Fibroblast of lung (primary cell): Measurements from ENCODE around the gene MYO1F. TPM values are rescaled to one million over a fixed set of nuclear protein-coding genes. Genes with fewer than 3 reads are reported as not detected.

Source experiments
- DNase-seq, 2 donors: peaks; one replicate each; pipeline versions ENCODE4 v3.0.0 to v3.0.0-alpha.2; 2010; ENCODE audit warnings: low read depth in 2 of 2
- H2AFZ ChIP-seq: 2 replicates; pipeline ENCODE4 v1.5.1; 2012; ENCODE audit warnings: low read length, control low read depth, inconsistent platforms
- H3K27ac ChIP-seq: 2 replicates; pipeline ENCODE4 v1.5.1; 2011; ENCODE audit warnings: low read length, control low read depth; ENCODE audit not compliant: insufficient read depth
- H3K27me3 ChIP-seq: 2 replicates; pipeline ENCODE4 v1.5.1; 2011; ENCODE audit warnings: mild to moderate bottlenecking, low read length; ENCODE audit not compliant: control insufficient read depth, insufficient read depth
- H3K36me3 ChIP-seq: 2 replicates; pipeline ENCODE4 v1.5.1; 2011; ENCODE audit warnings: low read length; ENCODE audit not compliant: control insufficient read depth, insufficient read depth
- H3K4me1 ChIP-seq: 2 replicates; pipeline ENCODE4 v1.5.1; 2011; ENCODE audit warnings: low read length; ENCODE audit not compliant: control insufficient read depth, insufficient read depth; ENCODE audit errors: extremely low read depth
- H3K4me2 ChIP-seq: 2 replicates; pipeline ENCODE4 v1.5.1; 2011; ENCODE audit warnings: low read length, control low read depth; ENCODE audit not compliant: insufficient read depth; ENCODE audit errors: extremely low read depth
- H3K4me3 ChIP-seq, 4 experiments: fragments of 200-600 bp in 1 of 4; sonication (generic) in 1 of 4; replicated peaks in 1 of 4; 2 replicates each; pipeline ENCODE4 v1.5.1; 2011 to 2016; ENCODE audit warnings: low read length in 4 of 4, low read depth in 3 of 4, mild to moderate bottlenecking in 3 of 4, control low read depth in 2 of 4, inconsistent platforms in 1 of 4, mixed read lengths in 1 of 4; ENCODE audit not compliant: insufficient read depth in 1 of 4; ENCODE audit errors: control extremely low read depth in 1 of 4
- H3K79me2 ChIP-seq: 2 replicates; pipeline ENCODE4 v1.5.1; 2012; ENCODE audit warnings: mild to moderate bottlenecking, low read length, inconsistent platforms; ENCODE audit not compliant: control insufficient read depth, insufficient read depth
- H3K9ac ChIP-seq: 2 replicates; pipeline ENCODE4 v1.5.1; 2011; ENCODE audit warnings: mild to moderate bottlenecking, low read length, control low read depth; ENCODE audit not compliant: insufficient read depth
- H3K9me3 ChIP-seq: 2 replicates; pipeline ENCODE4 v1.5.1; 2012; ENCODE audit warnings: low read depth, low read length; ENCODE audit not compliant: control insufficient read depth, insufficient read depth
- H4K20me1 ChIP-seq: 2 replicates; pipeline ENCODE4 v1.5.1; 2011; ENCODE audit warnings: low read length; ENCODE audit not compliant: control insufficient read depth, insufficient read depth; ENCODE audit errors: extremely low read depth
- CTCF ChIP-seq, 2 donors: IDR thresholded peaks in 1 of 2; conservative IDR thresholded peaks in 1 of 2; 1 replicate in 1 of 2; 2 replicates in 1 of 2; pipeline ENCODE4 v1.5.1; 2011 to 2012; ENCODE audit warnings: low read length in 2 of 2, control low read depth in 1 of 2, inconsistent platforms in 1 of 2, low read depth in 1 of 2, mild to moderate bottlenecking in 1 of 2
- EZH2 ChIP-seq: IDR thresholded peaks from 2 replicates; pipeline ENCODE4 v1.5.1; 2012; ENCODE audit warnings: low read length, control low read depth, mild to moderate bottlenecking; ENCODE audit errors: missing control alignments
- polyA plus RNA-seq, 2 donors: library from polyadenylated mRNA; depleted of rRNA in 1 of 2; stranded (reverse) in 1 of 2; unstranded in 1 of 2; fragments of >200 nt; gene quantifications; 2 replicates each; pipeline ENCODE4 v1.2.1, GENCODE V29; 2011 to 2012; ENCODE audit warnings: missing spikeins in 1 of 2
- total RNA-seq: library from RNA; depleted of rRNA; stranded (reverse); fragments of >200 nt; gene quantifications from 2 replicates; pipeline ENCODE4 v1.2.1, GENCODE V29; 2014

Gene MYO1F
- total and polyA plus RNA-seq, 2 donors (not counting 1 experiment from before 2014, with no cell fraction given), result 0.08 to 0.17 TPM

- H3K27ac ChIP-seq, result no peak overlapping the region
- H3K27me3 ChIP-seq, result no peaks in the 10 kb centered on the region
- no peaks in the 10 kb centered on the region for H3K9me3 ChIP-seq
- peaks cover 36% of the 10 kb centered on the region for H3K36me3 ChIP-seq
- H3K4me3 ChIP-seq, result no peak overlapping the region
- H4K20me1 ChIP-seq, result no peaks in the 10 kb centered on the region
- H3K4me1 ChIP-seq, result no peaks in the 10 kb centered on the region
- peaks cover 24% of the 10 kb centered on the region for H3K79me2 ChIP-seq
- H2AFZ ChIP-seq, result no peak overlapping the region
- no peak overlapping the region for H3K9ac ChIP-seq
- no peak overlapping the region for H3K4me2 ChIP-seq
- no peak for TF ChIP-seq CTCF (conservative IDR thresholded peaks at IDR 0.05 in 1 of 2, IDR thresholded peaks at IDR 0.05 in 1 of 2; ENCODE audit: low read depth in 1 of 2, low read length in 2 of 2)
- no peak for TF ChIP-seq EZH2
- DNase-seq, result no peak
Measured at GRCh38 chr19:8485561-8486371, 91.5 kb downstream of the MYO1F start.

- no peak overlapping the region for H3K9ac ChIP-seq
- H3K4me2 ChIP-seq, result no peak overlapping the region
- no peaks in the 10 kb centered on the region for H3K4me1 ChIP-seq
- no peaks in the 10 kb centered on the region for H3K9me3 ChIP-seq
- H2AFZ ChIP-seq, result no peak overlapping the region
- no peaks in the 10 kb centered on the region for H4K20me1 ChIP-seq
- H3K4me3 ChIP-seq, result no peak overlapping the region
- TF ChIP-seq EZH2 (no peak), CTCF (conservative IDR thresholded peaks at IDR 0.05 in 1 of 2, IDR thresholded peaks at IDR 0.05 in 1 of 2; ENCODE audit: low read depth in 1 of 2, low read length in 2 of 2) (no peak)
- no peak for DNase-seq
- H3K79me2 ChIP-seq, result peaks cover 31% of the 10 kb centered on the region
- H3K36me3 ChIP-seq, result peaks cover 36% of the 10 kb centered on the region
- no peak overlapping the region for H3K27ac ChIP-seq
- H3K27me3 ChIP-seq, result no peaks in the 10 kb centered on the region
Measured at GRCh38 chr19:8484331-8484894, 92.8 kb downstream of the MYO1F start.

- peaks cover 42% of the 10 kb centered on the region for H3K79me2 ChIP-seq
- H4K20me1 ChIP-seq, result no peaks in the 10 kb centered on the region
- no peaks in the 10 kb centered on the region for H3K27me3 ChIP-seq
- H3K9ac ChIP-seq, result no peak overlapping the region
- H3K4me1 ChIP-seq, result no peaks in the 10 kb centered on the region
- H2AFZ ChIP-seq, result no peak overlapping the region
- H3K27ac ChIP-seq, result no peak overlapping the region
- no peaks in the 10 kb centered on the region for H3K9me3 ChIP-seq
- TF ChIP-seq CTCF (conservative IDR thresholded peaks at IDR 0.05 in 1 of 2, IDR thresholded peaks at IDR 0.05 in 1 of 2; ENCODE audit: low read depth in 1 of 2, low read length in 2 of 2) (no peak), EZH2 (no peak)
- no peak overlapping the region for H3K4me3 ChIP-seq
- peaks cover 34% of the 10 kb centered on the region for H3K36me3 ChIP-seq
- DNase-seq, result no peak
- no peak overlapping the region for H3K4me2 ChIP-seq
Measured at GRCh38 chr19:8483165-8483564, 94.1 kb downstream of the MYO1F start.
